Keratinocyte (primary cell): ENCODE measurements around the gene TBC1D25. TPM values are rescaled to one million over a fixed set of nuclear protein-coding genes. Genes with fewer than 3 reads are reported as not detected.
"Not testable (repeated sequence)": the region's sequence is repeated elsewhere in the genome, so short reads cannot be mapped to it uniquely, and the experiment has no call there.

Experiments
- DNase-seq: peaks from one replicate; pipeline ENCODE4 v3.0.0-alpha.2; 2011; ENCODE audit warnings: low read depth, missing footprints, low spot score
- FAIRE-seq: peaks from 2 replicates; lab custom pipeline; 2011; peaks lifted over from hg19 to GRCh38; lab: Jason Lieb, UNC
- H2AFZ ChIP-seq: 2 replicates; pipeline ENCODE4 v1.6.0; 2012; ENCODE audit warnings: low read length, control low read depth, inconsistent platforms; ENCODE audit not compliant: control insufficient read depth
- H3K27ac ChIP-seq: 2 replicates; pipeline ENCODE4 v1.5.1; 2011; ENCODE audit warnings: low read length; ENCODE audit not compliant: control insufficient read depth, insufficient read depth
- H3K27me3 ChIP-seq: 3 replicates; pipeline ENCODE4 v1.6.0; 2011; ENCODE audit warnings: low read length; ENCODE audit not compliant: control insufficient read depth, insufficient read depth; ENCODE audit errors: extremely low read depth
- H3K36me3 ChIP-seq, 2 experiments: 2 replicates in 1 of 2; 3 replicates in 1 of 2; pipeline ENCODE4 v1.5.1; 2011; ENCODE audit warnings: low read length in 2 of 2, mild to moderate bottlenecking in 1 of 2; ENCODE audit not compliant: control insufficient read depth in 2 of 2, insufficient read depth in 2 of 2; ENCODE audit errors: extremely low read depth in 1 of 2
- H3K4me1 ChIP-seq: 3 replicates; pipeline ENCODE4 v1.5.1; 2011; ENCODE audit warnings: low read length; ENCODE audit not compliant: control insufficient read depth, insufficient read depth; ENCODE audit errors: extremely low read depth
- H3K4me2 ChIP-seq: 3 replicates; pipeline ENCODE4 v1.6.0; 2011; ENCODE audit warnings: low read depth, low read length; ENCODE audit not compliant: control insufficient read depth, insufficient read depth; ENCODE audit errors: extremely low read depth
- H3K4me3 ChIP-seq, 3 experiments: fragments of 200-600 bp in 1 of 3; sonication (generic) in 1 of 3; 2 replicates in 2 of 3; 3 replicates in 1 of 3; pipeline ENCODE4 v1.5.1; 2011 to 2016; ENCODE audit warnings: low read length in 3 of 3, mild to moderate bottlenecking in 3 of 3, control low read depth in 2 of 3, inconsistent platforms in 1 of 3, low read depth in 1 of 3, mixed read lengths in 1 of 3, mixed run types in 1 of 3, moderate library complexity in 1 of 3; ENCODE audit not compliant: control insufficient read depth in 2 of 3, insufficient read depth in 2 of 3; ENCODE audit errors: extremely low read depth in 1 of 3
- H3K79me2 ChIP-seq: 2 replicates; pipeline ENCODE4 v1.6.0; 2012; ENCODE audit warnings: low read length; ENCODE audit not compliant: control insufficient read depth, insufficient read depth
- H3K9ac ChIP-seq: 3 replicates; pipeline ENCODE4 v1.6.0; 2011; ENCODE audit warnings: low read length; ENCODE audit not compliant: control insufficient read depth, insufficient read depth; ENCODE audit errors: extremely low read depth
- H3K9me1 ChIP-seq: 3 replicates; pipeline ENCODE4 v1.6.0; 2011; ENCODE audit warnings: low read length; ENCODE audit not compliant: control insufficient read depth, insufficient read depth; ENCODE audit errors: extremely low read depth
- H3K9me3 ChIP-seq: 2 replicates; pipeline ENCODE4 v1.5.1; 2012; ENCODE audit warnings: low read depth, low read length; ENCODE audit not compliant: control insufficient read depth
- H4K20me1 ChIP-seq: 3 replicates; pipeline ENCODE4 v1.6.0; 2011; ENCODE audit warnings: low read length; ENCODE audit not compliant: control insufficient read depth, insufficient read depth; ENCODE audit errors: extremely low read depth
- CTCF ChIP-seq, 3 experiments: IDR thresholded peaks in 1 of 3; conservative IDR thresholded peaks in 1 of 3; optimal IDR thresholded peaks in 1 of 3; 2 replicates in 2 of 3; 3 replicates in 1 of 3; pipeline versions ENCODE3 to v1.5.1; 2011; ENCODE audit warnings: low read length in 3 of 3, mild to moderate bottlenecking in 3 of 3, moderate library complexity in 2 of 3, control low read depth in 1 of 3, inconsistent platforms in 1 of 3; ENCODE audit not compliant: insufficient read depth in 2 of 3; ENCODE audit errors: extremely low read depth in 1 of 3
- EZH2 ChIP-seq: IDR thresholded peaks from one replicate; pipeline ENCODE4 v1.6.1; 2012; ENCODE audit warnings: inconsistent platforms, mild to moderate bottlenecking, low read length, moderate library complexity
- dilution Hi-C: fragments of 300-500 bp; cut with MboI; formaldehyde crosslinking; loops from one replicate; pipeline ENCODE4 v1.7.0; 2020; ENCODE audit warnings: low sequenced_read_pairs; ENCODE audit not compliant: extremely low pct_ligation_motif_present
- polyA plus RNA-seq, 5 experiments: library from polyadenylated mRNA; depleted of rRNA in 3 of 5; stranded (reverse) in 3 of 5; stranded (forward) in 1 of 5; unstranded in 1 of 5; fragments of >200 nt; gene quantifications; 1 replicate in 1 of 5; 2 replicates in 3 of 5; 3 replicates in 1 of 5; pipeline versions ENCODE4 v1.2.1 to v1.2.3, GENCODE V29; 2011 to 2012; ENCODE audit warnings: missing spikeins in 2 of 5, low read depth in 1 of 5, low replicate concordance in 1 of 5

The TBC1D25 gene
- polyA plus RNA-seq, 1 donor (not counting 4 experiments of a cell fraction or from before 2014, with no cell fraction given): 9.2 TPM

GRCh38 chrX:48548871-48549270, 9.4 kb downstream of the TBC1D25 start:
- Histone ChIP-seq H3K4me2 (no peak overlapping the region), H3K9me3 (no peaks in the 10 kb centered on the region), H3K79me2 (no peaks in the 10 kb centered on the region), H4K20me1 (no peaks in the 10 kb centered on the region), H3K4me1 (no peaks in the 10 kb centered on the region), H3K4me3 (no peak overlapping the region), H3K27ac (no peak overlapping the region), H3K9ac (no peak overlapping the region), H2AFZ (no peak overlapping the region), H3K9me1 (no peaks in the 10 kb centered on the region), H3K36me3 (no peaks in the 10 kb centered on the region), H3K27me3 (no peaks in the 10 kb centered on the region)
- TF ChIP-seq CTCF (optimal IDR thresholded peaks at IDR 0.05 in 1 of 3, IDR thresholded peaks at IDR 0.05 in 1 of 3, conservative IDR thresholded peaks at IDR 0.05 in 1 of 3; ENCODE audit: extremely low read depth in 1 of 3, insufficient read depth in 2 of 3, low read length in 3 of 3) (no peak), EZH2 (no peak)
- dilution Hi-C loops: no loop called here
- DNase-seq: no peak
- FAIRE-seq: no peak

- H3K27me3 ChIP-seq, H3K9me1 ChIP-seq, H3K27ac ChIP-seq, H3K4me2 ChIP-seq, H3K4me1 ChIP-seq, DNase-seq, FAIRE-seq, H3K9ac ChIP-seq, H3K4me3 ChIP-seq, H4K20me1 ChIP-seq, H3K79me2 ChIP-seq, dilution Hi-C loops, H3K9me3 ChIP-seq, H2AFZ ChIP-seq: not testable (repeated sequence)
- peaks cover 3 to 11% of the 10 kb centered on the region in 2 experiments for H3K36me3 ChIP-seq
Observed at GRCh38 chrX:48555731-48556325, 16.3 kb downstream of the TBC1D25 start.

- peak; percentile 69 for DNase-seq
- no peak for TF ChIP-seq CTCF (optimal IDR thresholded peaks at IDR 0.05 in 1 of 3, IDR thresholded peaks at IDR 0.05 in 1 of 3, conservative IDR thresholded peaks at IDR 0.05 in 1 of 3; ENCODE audit: extremely low read depth in 1 of 3, insufficient read depth in 2 of 3, low read length in 3 of 3)
- no peak for TF ChIP-seq EZH2
- Histone ChIP-seq H3K9me3 (peaks cover 6% of the 10 kb centered on the region), H3K4me3 (no peak overlapping the region), H3K9ac (no peak overlapping the region), H3K79me2 (peaks cover 3% of the 10 kb centered on the region), H2AFZ (no peak overlapping the region), H3K27me3 (no peaks in the 10 kb centered on the region), H4K20me1 (no peaks in the 10 kb centered on the region), H3K4me2 (no peak overlapping the region), H3K27ac (peak overlapping the region; percentile 55), H3K9me1 (no peaks in the 10 kb centered on the region), H3K4me1 (peaks cover 13% of the 10 kb centered on the region), H3K36me3 (peaks cover 4 to 18% of the 10 kb centered on the region in 2 experiments)
- peak; percentile 83 for FAIRE-seq
- dilution Hi-C loops: no loop called here
Observed at GRCh38 chrX:48558271-48558670, 18.8 kb downstream of the TBC1D25 start.
